Heart left ventricle (tissue), 16 donors: ENCODE data around the gene TXNRD2. TPM values are rescaled to one million over a fixed set of nuclear protein-coding genes. Genes with fewer than 3 reads are reported as not detected.
A peak's percentile ranks its signal among the peaks of the same experiment; 100 is the strongest.

ENCODE experiments used
- ATAC-seq, 4 donors: fragments of 200-7000 bp; cut with Tn5 transposase; one replicate each; pipeline ENCODE4 v1.9.1; 2020 to 2022; ENCODE audit warnings: moderate library complexity in 4 of 4, mild to moderate bottlenecking in 3 of 4, moderate number of reproducible peaks in 1 of 4
- DNase-seq, 5 donors: peaks; one replicate each; pipeline ENCODE4 v3.0.0-alpha.2; 2020
- H3K27ac ChIP-seq, 12 donors: fragments of 200-600 bp; sonication (generic) in 4 of 12; one replicate each; pipeline versions ENCODE4 v1.5.0 to v1.8.0; 2016 to 2022; ENCODE audit warnings: mild to moderate bottlenecking in 2 of 12
- H3K27me3 ChIP-seq, 9 donors: fragments of 200-600 bp; sonication (generic) in 2 of 9; one replicate each; pipeline versions ENCODE4 v1.5.1 to v1.8.0; 2016 to 2022; ENCODE audit warnings: mild to moderate bottlenecking in 3 of 9
- H3K36me3 ChIP-seq, 9 donors: fragments of 200-600 bp; sonication (generic) in 2 of 9; one replicate each; pipeline versions ENCODE4 v1.5.0 to v1.8.0; 2018 to 2022; ENCODE audit warnings: mild to moderate bottlenecking in 2 of 9
- H3K4me1 ChIP-seq, 12 donors: fragments of 200-600 bp; sonication (generic) in 4 of 12; one replicate each; pipeline versions ENCODE4 v1.5.0 to v1.8.0; 2016 to 2022; ENCODE audit warnings: mild to moderate bottlenecking in 3 of 12
- H3K4me3 ChIP-seq, 12 donors: fragments of 200-600 bp; sonication (generic) in 4 of 12; one replicate each; pipeline versions ENCODE4 v1.5.0 to v1.8.0; 2017 to 2022; ENCODE audit warnings: mild to moderate bottlenecking in 9 of 12, moderate library complexity in 4 of 12
- H3K9me3 ChIP-seq, 12 donors: fragments of 200-600 bp; sonication (generic) in 4 of 12; one replicate each; pipeline versions ENCODE4 v1.5.0 to v1.8.0; 2016 to 2022; ENCODE audit warnings: mild to moderate bottlenecking in 1 of 12
- CTCF ChIP-seq, 12 donors: fragments of 200-600 bp; sonication (generic) in 4 of 12; IDR thresholded peaks; one replicate each; pipeline versions ENCODE4 v1.5.0 to v1.8.0; 2018 to 2022; ENCODE audit warnings: antibody characterized with exemption in 12 of 12, mild to moderate bottlenecking in 5 of 12
- POLR2A ChIP-seq, 2 donors: fragments of 450-650 bp; IDR thresholded peaks; one replicate each; pipeline ENCODE4 v1.6.1; 2017; ENCODE audit warnings: antibody characterized with exemption in 2 of 2, mild to moderate bottlenecking in 2 of 2, moderate library complexity in 2 of 2
- WGBS, 4 donors: extraction: QIAGEN DNeasy Blood & Tissue Kit in 2 of 4; methylation state at CpG; one replicate each; pipeline versions ENCODE4 v1.1.5 to v1.1.7; 2013 to 2018; 5-methylcytosine and 5-hydroxymethylcytosine counted together
- intact Hi-C, 10 donors: fragments of 100-400 bp; cut with DNase I; formaldehyde crosslinking; loops; one replicate each; pipeline versions ENCODE4 v1.11.1 to v1.14.2; 2022
- polyA plus RNA-seq, 2 donors: library from polyadenylated mRNA; stranded (reverse); fragments of 200-250 nt; gene quantifications; one replicate each; pipeline ENCODE4 v1.2.3, GENCODE V29; 2013
- total RNA-seq, 9 donors: library from RNA; depleted of rRNA in 2 of 9; stranded (reverse); fragments of >200 nt in 2 of 9; fragmentation: NEBNext Ultra II Directional in 3 of 9; extraction: Animal tissue kit (Norgen Biotek cat#: 25700) in 3 of 9; gene quantifications; one replicate each; pipeline versions ENCODE4 v1.1.0 to v1.2.4, GENCODE V29; 2016 to 2023
- donor health status: ischemic (EF 13 %, LVEDD 7.1; RV severe dilation, severe dysfunction).
- donor health status: healthy with polysubstance abuse.
- donor health status: DM: no; HTN: yes; CAD: no.
- donor health status: DM: no; HTN: no; CAD: no.
- donor health status: ischemic (EF 25% LVEDD 6.9; RV normal size, moderate dysfunction).
- donor health status: ischemic (EF 25% LVEDD 5.7; RV mildly dilated, moderate dysfunction).
- donor health status: healthy.
- donor health status: DM: yes; HTN: yes; CAD: no.
- donor health status: ischemic (EF 35%, LVEDD 5.7; RV mildly dilated, moderate dysfunction).
- donor health status: nonischemic (EF 11% LVEDD 7.7; RV severe dilation, severe dysfunction).
- donor health status: DM: yes; HTN: yes; CAD: no.
- donor health status: PGD.
- donor health status: ischemic (EF 29% LVEDD 5.4; RV normal size, mild dysfunction).
- donor health status: nonischemic (EF 23%, LVEDD 6.1; RV moderate dilation, normal function).

Gene TXNRD2
- total and polyA plus RNA-seq, 11 donors, result 23.4 to 60.2 (median 33.5) TPM

- no peak for TF ChIP-seq CTCF (IDR thresholded peaks at IDR 0.05)
- TF ChIP-seq POLR2A (IDR thresholded peaks at IDR 0.05), result no peak
- Histone ChIP-seq H3K27ac (no peak overlapping the region), H3K36me3 (peaks cover 0 to 38% (median 22%) of the 10 kb centered on the region in 9 donors), H3K4me1 (peaks cover 0 to 44% (median 25%) of the 10 kb centered on the region in 12 donors), H3K4me3 (no peak overlapping the region), H3K27me3 (no peaks in the 10 kb centered on the region), H3K9me3 (no peaks in the 10 kb centered on the region)
- WGBS, 4 donors, result 78 to 89% (median 81%) methylated on average over 8 to 9 of the region's 9 CpGs
- DNase-seq (peak in 2 of 5 donors; percentile 22 to 51), ATAC-seq (peak in 1 of 4 donors; percentile 6)
- intact Hi-C loops, result loop anchor here in 3 of 10 donors (10.0 kb wide), 2 partner anchors 124 to 164 kb away; partner anchors contain the start of gene DGCR8 (in 2 of the 3)
Measured at GRCh38 chr22:19961201-19961580, 19.6 kb upstream of the TXNRD2 start.

GRCh38 chr22:19960491-19961200 is 19.0 kb upstream of the TXNRD2 start:
- Histone ChIP-seq H3K36me3 (peaks cover 0 to 38% (median 21%) of the 10 kb centered on the region in 9 donors), H3K27me3 (no peaks in the 10 kb centered on the region), H3K4me1 (peaks cover 0 to 46% (median 26%) of the 10 kb centered on the region in 12 donors), H3K9me3 (no peaks in the 10 kb centered on the region), H3K4me3 (no peak overlapping the region), H3K27ac (no peak overlapping the region)
- DNase-seq (peak in 2 of 5 donors; percentile 18 to 51), ATAC-seq (no peak)
- intact Hi-C loops, result loop anchor here in 3 of 10 donors (10.0 kb wide), 2 partner anchors 124 to 164 kb away; partner anchors contain the start of gene DGCR8 (in 2 of the 3)
- TF ChIP-seq CTCF (IDR thresholded peaks at IDR 0.05), result no peak
- no peak for TF ChIP-seq POLR2A (IDR thresholded peaks at IDR 0.05)
- 91 to 95% (median 93%) methylated on average over 9 to 12 of the region's 12 CpGs for WGBS, 4 donors

GRCh38 chr22:19959587-19960490 is 18.2 kb upstream of the TXNRD2 start:
- intact Hi-C loops, result loop anchor here in 3 of 10 donors (10.0 kb wide), 2 partner anchors 125 to 165 kb away; partner anchors contain the start of gene DGCR8 (in 2 of the 3)
- Histone ChIP-seq H3K4me1 (peaks cover 0 to 54% (median 29%) of the 10 kb centered on the region in 12 donors), H3K27ac (peak overlapping the region in 7 of 12 donors; percentile 14 to 70 (median 42)), H3K36me3 (peaks cover 0 to 34% (median 15%) of the 10 kb centered on the region in 9 donors), H3K27me3 (no peaks in the 10 kb centered on the region), H3K4me3 (peak overlapping the region in 9 of 12 donors; percentile 8 to 42 (median 26)), H3K9me3 (no peaks in the 10 kb centered on the region)
- ATAC-seq, result no peak
- peak in 3 of 5 donors; percentile 20 to 55 (median 37) for DNase-seq
- WGBS, 4 donors, result 37 to 52% (median 48%) methylated on average over 10 to 13 of the region's 13 CpGs
- no peak for TF ChIP-seq CTCF (IDR thresholded peaks at IDR 0.05)
- no peak for TF ChIP-seq POLR2A (IDR thresholded peaks at IDR 0.05)
